Measurements from ENCODE around the gene FBXL17.

The FBXL17 gene

GRCh38 chr5:107952450-107952849 is 429.4 kb downstream of the FBXL17 start:
- no peak for DNase-seq

DNA sequence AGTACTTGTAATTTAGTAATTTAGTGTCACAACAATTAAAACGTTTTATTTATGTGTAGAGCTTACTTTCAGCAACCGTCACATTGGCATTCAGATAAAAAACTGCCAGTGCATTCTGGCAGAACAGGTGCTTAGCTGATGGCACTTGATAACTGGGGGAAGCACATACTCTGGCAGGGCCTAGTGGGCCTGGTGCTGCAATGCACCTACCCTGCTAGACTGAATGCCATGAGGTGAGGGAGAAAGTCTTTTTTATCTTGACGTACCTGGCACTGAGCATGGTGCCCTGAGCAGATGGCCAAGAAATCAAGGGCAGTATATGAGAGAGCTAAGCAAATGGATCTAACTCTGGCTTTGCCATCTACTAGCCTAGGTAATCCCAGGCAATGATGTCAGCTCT is 430.6 kb downstream of the FBXL17 start:
- no peak for DNase-seq

GRCh38 chr5:107950776-107951175 is 431.1 kb downstream of the FBXL17 start:
- DNase-seq: no peak

GRCh38 chr5:107949688-107950341 is 432.1 kb downstream of the FBXL17 start:
- no peak for DNase-seq

DNA sequence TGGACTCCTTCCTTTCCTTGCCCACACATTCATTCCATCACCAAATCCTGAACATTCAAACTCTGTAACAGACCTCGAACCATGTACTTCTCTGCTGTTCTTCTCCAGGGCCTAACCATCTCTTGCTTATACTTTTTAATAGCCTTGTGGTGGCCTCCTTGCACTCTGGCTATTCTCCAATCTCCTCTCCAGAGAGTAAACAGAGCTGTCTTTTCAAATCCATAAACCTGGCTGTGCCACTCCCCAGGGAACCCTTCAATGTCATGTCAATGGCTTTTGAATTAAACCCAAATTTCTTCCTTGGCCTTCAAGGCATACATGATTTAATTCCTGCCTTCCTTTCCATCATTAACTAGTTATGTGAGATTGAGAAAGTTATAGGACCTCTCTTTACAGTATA is 433.5 kb downstream of the FBXL17 start:
- no peak for DNase-seq

- no peak for DNase-seq
Observed at GRCh38 chr5:107945061-107945460, 436.8 kb downstream of the FBXL17 start.

GRCh38 chr5:107943923-107944322 is 438.0 kb downstream of the FBXL17 start:
- DNase-seq: no peak

GRCh38 chr5:107941036-107941435 is 440.9 kb downstream of the FBXL17 start:
- DNase-seq: no peak

DNA sequence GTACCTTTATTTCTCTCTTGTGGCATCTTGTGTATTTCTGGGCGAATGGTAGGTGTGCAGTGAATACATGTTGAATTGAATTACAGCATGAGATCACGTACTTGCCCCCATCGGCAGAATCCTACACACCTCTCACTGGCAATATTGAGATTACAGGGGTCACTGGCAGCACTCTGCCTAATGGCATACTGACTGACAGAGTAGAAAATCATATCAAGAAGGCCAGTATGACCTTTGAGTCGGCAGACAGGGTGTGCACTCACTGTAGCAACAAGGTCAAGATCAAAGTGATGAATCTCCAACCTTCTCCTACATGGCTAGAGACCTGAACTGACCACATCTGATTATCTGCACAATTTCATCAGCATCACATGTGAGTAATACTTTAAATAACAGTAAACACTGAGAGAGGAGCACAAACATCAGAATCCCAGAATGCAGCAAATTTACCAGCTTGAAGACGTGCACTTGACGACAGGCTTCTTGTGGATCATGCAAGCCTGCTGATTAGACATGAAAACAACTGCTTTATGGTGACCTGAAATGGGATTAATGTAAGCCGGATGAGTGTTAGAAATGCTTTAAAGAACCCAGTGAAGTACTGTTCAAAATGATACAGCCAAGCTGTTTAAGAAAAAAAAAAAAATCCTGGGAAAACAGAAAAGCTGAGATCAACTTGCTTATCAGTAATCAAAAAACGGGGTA is 444.1 kb downstream of the FBXL17 start:
- DNase-seq: no peak

- DNase-seq: no peak
Observed at GRCh38 chr5:107937204-107937603, 444.7 kb downstream of the FBXL17 start.

- DNase-seq: no peak
Observed at GRCh38 chr5:107936515-107936914, 445.4 kb downstream of the FBXL17 start.

GRCh38 chr5:107935645-107936044 is 446.3 kb downstream of the FBXL17 start:
- DNase-seq: no peak

- no peak for DNase-seq
Observed at GRCh38 chr5:107933326-107933725, 448.6 kb downstream of the FBXL17 start.

DNA sequence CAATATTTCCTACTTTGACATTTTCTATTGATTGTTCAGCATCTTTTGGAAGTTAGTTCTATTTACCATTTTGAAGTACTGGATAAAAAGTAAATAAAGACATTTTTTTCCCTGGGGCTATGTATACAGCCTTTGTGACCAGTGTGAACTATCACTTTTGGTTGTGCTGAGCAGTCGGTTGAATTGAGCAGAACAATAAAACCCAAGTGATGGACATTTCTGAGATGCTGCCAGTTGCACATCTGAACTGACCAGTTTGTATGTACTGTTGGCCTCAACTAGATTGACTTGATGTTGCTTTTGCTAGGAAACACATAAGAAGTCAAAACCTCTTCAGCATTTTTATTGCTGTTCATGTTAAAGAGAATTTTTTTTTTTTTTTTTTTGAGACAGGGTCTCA is 451.0 kb downstream of the FBXL17 start:
- no peak for DNase-seq

DNA sequence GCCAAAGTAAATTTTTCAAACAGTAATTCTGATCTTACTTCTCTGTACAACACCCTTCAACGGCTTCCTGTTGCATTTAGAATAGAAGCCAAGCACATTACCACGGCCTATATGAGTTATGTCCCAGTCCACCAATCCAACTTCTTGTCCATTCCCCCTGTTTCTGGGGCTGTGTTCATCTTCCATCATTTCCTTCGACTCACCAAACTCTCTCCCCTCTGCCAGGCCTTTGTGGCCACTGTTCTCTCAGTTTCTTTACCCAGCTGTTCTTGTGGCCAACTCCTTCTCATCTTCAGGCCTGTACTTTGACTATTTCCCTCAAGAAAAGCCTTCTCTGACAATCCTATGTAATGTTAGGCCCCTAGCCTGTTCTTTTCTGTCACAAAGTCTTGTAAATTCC is 451.8 kb downstream of the FBXL17 start:
- no peak for DNase-seq

DNA sequence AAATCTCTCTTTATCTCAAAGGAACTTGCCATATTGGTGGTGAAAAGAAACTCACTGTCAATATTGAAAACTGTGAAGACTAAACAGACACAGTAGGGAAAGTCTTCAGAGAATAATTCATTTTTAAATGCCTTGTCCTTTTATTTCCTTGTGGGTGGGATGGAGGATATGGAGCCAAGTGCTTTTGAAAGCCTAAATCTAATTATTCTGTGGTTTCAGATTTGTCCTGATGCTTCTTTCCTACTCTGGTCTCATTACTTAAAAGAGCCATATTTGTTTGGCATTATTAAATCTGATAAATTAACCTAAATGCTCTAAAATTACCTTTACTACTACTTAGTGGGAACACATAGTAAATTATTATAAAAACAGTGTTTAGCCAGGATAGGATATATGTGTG is 452.8 kb downstream of the FBXL17 start:
- DNase-seq: no peak

DNA sequence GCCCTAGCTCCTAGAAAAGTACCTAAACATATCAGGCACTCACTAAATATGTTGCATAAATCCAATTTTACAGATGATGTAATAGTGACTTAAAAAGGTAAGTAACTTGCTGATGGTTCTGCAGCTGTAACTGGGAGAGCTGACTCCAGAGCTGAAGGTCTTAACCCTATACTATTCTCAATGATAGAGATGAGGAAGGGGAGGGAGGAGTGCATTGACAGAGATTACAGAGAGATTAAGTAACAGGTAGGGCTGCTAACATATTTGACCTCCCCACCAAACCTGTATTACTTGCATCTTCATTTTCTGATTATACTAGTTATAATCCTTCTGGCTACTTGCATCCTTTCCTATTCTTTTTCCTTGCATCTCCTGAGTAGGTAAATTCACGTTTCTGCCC is 455.8 kb downstream of the FBXL17 start:
- no peak for DNase-seq

GRCh38 chr5:107925200-107925599 is 456.7 kb downstream of the FBXL17 start:
- no peak for DNase-seq

DNA sequence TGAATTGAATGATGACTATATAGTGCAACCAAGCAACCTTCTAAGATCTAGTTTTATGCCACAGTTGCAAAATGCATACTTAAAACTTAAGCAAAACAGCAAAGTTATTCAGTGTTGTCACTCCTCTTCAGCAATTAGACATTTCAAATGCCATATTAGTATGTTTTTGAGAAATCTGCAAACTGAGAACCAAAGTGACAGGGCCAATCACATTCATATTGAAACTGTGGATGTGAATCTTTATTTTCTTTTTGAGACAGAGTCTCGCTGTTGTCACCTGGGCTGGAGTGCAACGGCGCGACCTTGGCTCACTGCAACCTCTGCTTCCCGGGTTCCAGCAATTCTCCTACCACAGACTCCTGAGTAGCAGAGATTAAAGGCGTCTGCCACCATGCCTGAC is 461.9 kb downstream of the FBXL17 start:
- DNase-seq: no peak

- no peak for DNase-seq
Observed at GRCh38 chr5:107919361-107919760, 462.5 kb downstream of the FBXL17 start.

DNA sequence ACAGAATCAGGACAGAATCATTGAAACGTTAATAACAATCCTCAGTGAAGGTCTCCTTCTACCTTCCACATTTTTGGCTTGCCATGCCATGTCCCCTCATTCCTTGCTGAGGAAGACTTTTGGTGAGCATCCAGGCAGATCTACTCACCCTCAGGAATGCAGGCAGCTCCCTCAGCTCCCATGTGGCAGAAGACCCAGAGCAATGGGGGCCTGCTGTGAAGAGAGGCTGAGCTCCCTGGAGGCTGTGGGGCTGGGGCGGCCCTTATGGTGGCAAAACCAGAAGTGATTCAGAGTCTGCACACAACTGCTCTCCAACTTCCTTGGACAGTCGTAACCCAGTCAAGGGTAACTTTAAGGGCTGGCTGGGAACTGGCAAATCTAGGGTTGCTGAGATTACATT is 463.9 kb downstream of the FBXL17 start:
- no peak for DNase-seq

DNA sequence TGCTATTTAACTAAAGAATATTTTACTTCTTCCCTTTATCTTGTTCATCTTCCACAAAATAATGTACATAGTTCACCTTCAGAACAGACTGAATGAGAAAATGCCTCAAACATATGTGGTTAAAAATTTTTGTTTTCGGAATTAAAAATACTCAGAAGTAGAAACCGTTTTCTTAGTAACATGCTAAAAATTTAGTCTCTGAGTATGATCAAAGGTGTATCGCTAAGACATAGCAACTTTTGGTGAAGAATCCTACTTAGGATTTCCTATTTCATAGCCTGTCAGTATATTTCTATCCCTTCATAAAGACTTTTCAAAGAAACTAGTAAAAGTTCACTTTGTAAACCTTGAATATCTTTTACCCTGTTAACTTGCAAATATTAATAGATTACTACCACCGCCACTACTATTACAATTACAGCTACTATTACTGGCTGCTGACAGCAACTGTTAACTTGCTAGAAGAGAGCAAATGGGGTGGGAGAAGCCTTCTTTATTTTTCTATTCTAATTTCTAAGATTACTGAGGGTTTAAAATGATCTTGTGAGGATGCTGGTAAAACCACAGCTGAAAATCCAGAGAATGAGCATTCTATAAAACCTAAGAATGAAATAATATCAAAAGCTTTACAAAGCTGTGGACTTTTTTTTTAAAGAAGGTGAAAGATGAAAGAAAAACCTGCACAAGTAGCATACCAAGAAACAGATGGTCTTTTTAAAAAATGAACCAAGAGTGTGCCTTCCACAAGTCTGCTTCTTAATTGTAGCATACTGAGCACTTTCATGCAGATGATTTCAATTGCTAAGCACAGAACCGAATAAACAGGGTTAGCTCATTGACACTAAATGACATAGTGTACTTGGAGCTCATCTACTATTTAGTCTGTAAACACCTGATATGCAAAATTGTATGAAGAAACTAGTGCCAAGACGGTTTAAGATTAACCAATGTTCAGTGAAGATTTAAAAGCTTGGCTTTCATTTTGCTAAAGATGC is 464.9 kb downstream of the FBXL17 start:
- DNase-seq: no peak

- DNase-seq: no peak
Observed at GRCh38 chr5:107915176-107915812, 466.6 kb downstream of the FBXL17 start.

Data from right kidney (tissue), 1 donor.